GM23338 (cell line): Measurements from ENCODE around the gene HMGCL. TPM values are rescaled to one million over a fixed set of nuclear protein-coding genes. Genes with fewer than 3 reads are reported as not detected.
"Not testable (repeated sequence)": the region's sequence is repeated elsewhere in the genome, so short reads cannot be mapped to it uniquely, and the experiment has no call there.

ENCODE experiments used
- ATAC-seq: fragments of 200-7000 bp; cut with Tn5 transposase; 3 replicates; pipeline ENCODE4 v1.9.1; 2020
- DNase-seq: peaks from one replicate; pipeline ENCODE4 v3.0.0-alpha.2; 2015; ENCODE audit warnings: low spot score
- H2AFZ ChIP-seq: fragments of 200-600 bp; sonication (generic); 2 replicates; pipeline ENCODE4 v1.8.0; 2016; ENCODE audit warnings: antibody characterized with exemption, mild to moderate bottlenecking, moderate library complexity
- H3F3A ChIP-seq: fragments of 200-600 bp; sonication (generic); replicated peaks from 2 replicates; pipeline ENCODE4 v1.8.0; 2017; ENCODE audit warnings: antibody characterized with exemption, mixed run types, low read depth
- H3K27ac ChIP-seq: fragments of 200-600 bp; sonication (generic); 2 replicates; pipeline ENCODE4 v1.6.1; 2016; ENCODE audit warnings: low read depth
- H3K27me3 ChIP-seq: fragments of 200-600 bp; sonication (generic); 2 replicates; pipeline ENCODE4 v1.8.0; 2016; ENCODE audit warnings: mild to moderate bottlenecking, mixed run types, moderate library complexity; ENCODE audit not compliant: insufficient read depth
- H3K36me3 ChIP-seq: fragments of 200-600 bp; sonication (generic); 2 replicates; pipeline ENCODE4 v1.8.0; 2016; ENCODE audit warnings: mild to moderate bottlenecking; ENCODE audit not compliant: insufficient read depth
- H3K4me1 ChIP-seq: fragments of 200-600 bp; sonication (generic); 2 replicates; pipeline ENCODE4 v1.8.0; 2016; ENCODE audit warnings: mild to moderate bottlenecking, moderate library complexity; ENCODE audit not compliant: insufficient read depth
- H3K4me2 ChIP-seq: fragments of 200-600 bp; sonication (generic); 2 replicates; pipeline ENCODE4 v1.7.1; 2017; ENCODE audit warnings: mixed run types
- H3K4me3 ChIP-seq: fragments of 200-600 bp; sonication (generic); 2 replicates; pipeline ENCODE4 v1.6.1; 2016; ENCODE audit warnings: mixed run types
- H3K79me2 ChIP-seq: fragments of 200-600 bp; sonication (generic); replicated peaks from 2 replicates; pipeline ENCODE4 v1.8.0; 2017; ENCODE audit warnings: mild to moderate bottlenecking; ENCODE audit not compliant: insufficient read depth
- H3K9me2 ChIP-seq: fragments of 200-600 bp; sonication (generic); 2 replicates; pipeline ENCODE4 v1.8.0; 2017; ENCODE audit not compliant: insufficient read depth
- H4K20me1 ChIP-seq: fragments of 200-600 bp; sonication (generic); replicated peaks from 2 replicates; pipeline ENCODE4 v1.8.0; 2017; ENCODE audit warnings: mild to moderate bottlenecking; ENCODE audit not compliant: insufficient read depth
- H3K27ac Mint-ChIP-seq: 2 replicates; pipeline ENCODE4 v1.8.0; 2020; ENCODE audit warnings: inconsistent platforms, mild to moderate bottlenecking, moderate library complexity, mixed read lengths
- H3K27me3 Mint-ChIP-seq: 3 replicates; pipeline ENCODE4 v1.8.0; 2022; ENCODE audit warnings: low read depth, mild to moderate bottlenecking, moderate library complexity, mixed read lengths, inconsistent platforms; ENCODE audit not compliant: insufficient read depth, poor library complexity
- H3K36me3 Mint-ChIP-seq: 3 replicates; pipeline ENCODE4 v1.8.0; 2021; ENCODE audit warnings: low read depth, mild to moderate bottlenecking, inconsistent platforms, moderate library complexity, mixed read lengths
- H3K4me1 Mint-ChIP-seq: 3 replicates; pipeline ENCODE4 v1.8.0; 2020; ENCODE audit warnings: mild to moderate bottlenecking, inconsistent platforms, mixed read lengths
- H3K4me3 Mint-ChIP-seq: 3 replicates; pipeline ENCODE4 v1.8.0; 2021; ENCODE audit warnings: moderate library complexity, mild to moderate bottlenecking, inconsistent platforms, mixed read lengths
- H3K9me3 Mint-ChIP-seq: 3 replicates; pipeline ENCODE4 v1.8.0; 2020; ENCODE audit warnings: moderate library complexity, mild to moderate bottlenecking, inconsistent platforms, mixed read lengths
- CREB1 ChIP-seq: fragments of 250-450 bp; sonication (Bioruptor Pico); IDR thresholded peaks from 2 replicates; pipeline ENCODE4 v1.5.0; 2020; ENCODE audit warnings: low read depth, mild to moderate bottlenecking, moderate library complexity
- EZH2 ChIP-seq: fragments of 200-600 bp; sonication (generic); IDR thresholded peaks from one replicate; pipeline ENCODE4 v1.8.0; 2017; ENCODE audit warnings: antibody characterized with exemption, mild to moderate bottlenecking, low read depth; ENCODE audit not compliant: unreplicated experiment
- EZH2phosphoT487 ChIP-seq: fragments of 200-600 bp; sonication (generic); IDR thresholded peaks from one replicate; pipeline ENCODE4 v1.8.1; 2018; ENCODE audit warnings: antibody characterized with exemption; ENCODE audit not compliant: unreplicated experiment
- NANOG ChIP-seq: IDR thresholded peaks from 2 replicates; pipeline ENCODE4 v1.6.1; 2016; ENCODE audit warnings: antibody characterized with exemption, borderline replicate concordance
- POLR2AphosphoS5 ChIP-seq: IDR thresholded peaks from 2 replicates; pipeline ENCODE4 v1.6.1; 2016; ENCODE audit warnings: antibody characterized with exemption, low read depth
- STAT1 ChIP-seq: IDR thresholded peaks from one replicate; pipeline ENCODE4 v1.6.1; 2016; ENCODE audit warnings: antibody characterized with exemption; ENCODE audit not compliant: unreplicated experiment
- ZNF331 ChIP-seq: fragments of 250-450 bp; sonication (Bioruptor Pico); IDR thresholded peaks from 2 replicates; pipeline ENCODE4 v1.5.0; 2020; ENCODE audit warnings: low read depth, mild to moderate bottlenecking, moderate library complexity
- polyA plus RNA-seq: library from polyadenylated mRNA; unstranded; fragments of >200 nt; fragmentation: Nextera tagmentation; extraction: Ambion mirVana; gene quantifications from 2 replicates; pipeline ENCODE4 v1.2.1, GENCODE V29; 2016
- total RNA-seq: library from RNA; depleted of rRNA; stranded (reverse); fragments of >200 nt; shearing (Covaris generic); gene quantifications from 2 replicates; pipeline ENCODE4 v1.2.3, GENCODE V29; 2014
- TF ChIP-seq, protein P1 (sequence below): IDR thresholded peaks from 2 replicates; pipeline ENCODE4 v1.6.1; 2016; ENCODE audit warnings: antibody characterized with exemption

Gene HMGCL
- total and polyA plus RNA-seq, 2 experiments from 2014 or later, result 11.6 to 13.7 TPM

DNA sequence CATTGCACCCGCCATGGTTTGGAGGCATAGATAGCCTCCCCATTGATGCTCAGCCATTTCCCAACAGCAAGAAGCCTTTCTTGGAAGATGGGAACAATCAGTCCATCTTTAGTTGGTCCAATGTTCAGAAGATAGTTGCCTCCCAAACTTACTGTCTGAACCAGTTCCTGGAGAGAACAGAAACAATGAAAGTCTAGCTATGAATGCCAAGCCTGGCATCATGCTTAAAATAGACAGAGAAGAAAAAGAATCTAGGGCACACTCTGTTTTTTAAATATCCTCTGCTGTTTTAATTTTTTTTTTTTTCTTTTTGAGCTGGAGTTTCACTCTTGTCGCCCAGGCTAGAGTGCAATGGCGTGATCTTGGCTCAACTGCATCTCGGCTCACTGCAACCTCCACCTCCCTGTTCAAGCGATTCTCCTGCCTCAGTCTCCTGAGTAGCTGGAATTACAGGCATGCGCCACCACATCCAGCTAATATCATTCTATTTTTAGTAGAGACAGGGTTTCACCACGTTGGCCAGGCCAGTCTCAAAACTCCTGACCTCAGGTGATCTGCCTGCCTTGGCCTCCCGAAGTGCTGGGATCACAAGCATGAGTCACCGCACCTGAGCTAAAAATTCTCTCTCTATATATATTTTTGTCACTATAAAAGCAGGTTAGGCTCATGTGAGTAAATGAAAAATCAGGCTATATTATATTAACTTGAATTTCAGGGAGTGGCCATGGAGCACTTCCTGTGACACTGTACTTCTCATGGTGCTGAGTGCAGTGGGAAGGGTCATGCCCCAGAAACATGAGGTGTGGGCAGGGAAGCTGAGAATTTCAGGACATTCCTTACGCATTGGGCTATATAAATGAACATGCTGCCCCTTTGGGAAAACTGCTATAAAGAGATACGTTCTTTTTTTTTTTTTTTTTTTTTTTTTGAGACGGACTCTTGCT is 23.7 kb upstream of the HMGCL start:
- TF ChIP-seq STAT1 (no peak), POLR2AphosphoS5 (no peak), EZH2 (no peak), ZNF331 (CRISPR knock-in tag) (no peak), CREB1 (CRISPR knock-in tag) (no peak), EZH2phosphoT487 (no peak)
- TF ChIP-seq, protein P1, sequence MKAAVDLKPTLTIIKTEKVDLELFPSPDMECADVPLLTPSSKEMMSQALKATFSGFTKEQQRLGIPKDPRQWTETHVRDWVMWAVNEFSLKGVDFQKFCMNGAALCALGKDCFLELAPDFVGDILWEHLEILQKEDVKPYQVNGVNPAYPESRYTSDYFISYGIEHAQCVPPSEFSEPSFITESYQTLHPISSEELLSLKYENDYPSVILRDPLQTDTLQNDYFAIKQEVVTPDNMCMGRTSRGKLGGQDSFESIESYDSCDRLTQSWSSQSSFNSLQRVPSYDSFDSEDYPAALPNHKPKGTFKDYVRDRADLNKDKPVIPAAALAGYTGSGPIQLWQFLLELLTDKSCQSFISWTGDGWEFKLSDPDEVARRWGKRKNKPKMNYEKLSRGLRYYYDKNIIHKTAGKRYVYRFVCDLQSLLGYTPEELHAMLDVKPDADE, result no peak
- no peak overlapping the region for H3K4me3 Mint-ChIP-seq

DNA sequence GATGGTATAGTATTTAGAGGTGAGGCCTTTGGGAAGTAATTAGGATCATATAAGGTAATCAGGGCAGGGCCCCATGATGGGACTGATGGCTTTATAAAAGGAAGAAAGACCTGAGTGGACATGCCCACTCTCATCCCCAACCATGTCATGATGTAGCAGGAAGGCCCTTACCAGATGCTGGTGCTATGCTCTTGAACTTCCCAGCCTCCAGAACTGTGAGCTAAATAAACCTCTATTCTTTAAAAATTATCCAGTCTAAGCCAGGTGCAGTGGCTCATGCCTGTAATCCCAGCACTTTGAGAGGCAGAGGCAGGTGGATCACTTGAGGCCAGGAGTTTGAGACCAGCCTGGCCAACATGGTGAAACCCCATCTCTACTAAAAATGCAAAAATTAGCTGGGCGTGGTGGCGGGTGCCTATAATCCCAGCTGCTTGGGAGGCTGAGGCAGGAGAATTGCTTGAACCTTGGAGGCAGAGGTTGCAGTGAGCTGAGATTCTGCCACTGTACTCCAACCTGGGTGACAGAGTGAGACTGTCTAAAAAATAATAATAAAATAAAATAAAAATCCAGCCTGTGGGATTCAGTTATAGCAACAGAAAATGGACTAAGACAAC is 22.4 kb upstream of the HMGCL start:
- H4K20me1 ChIP-seq, H3K4me2 ChIP-seq, H3K27me3 Mint-ChIP-seq, H3K27me3 ChIP-seq, ATAC-seq, DNase-seq, H3K79me2 ChIP-seq, H3K4me1 ChIP-seq, H3F3A ChIP-seq, H3K4me1 Mint-ChIP-seq, H3K36me3 ChIP-seq, H2AFZ ChIP-seq, H3K27ac ChIP-seq, H3K9me2 ChIP-seq, H3K27ac Mint-ChIP-seq, H3K4me3 ChIP-seq, H3K4me3 Mint-ChIP-seq: not testable (repeated sequence)
- H3K36me3 Mint-ChIP-seq, result peaks cover 28% of the 10 kb centered on the region; the same call in 2 of the 3 replicates
- H3K9me3 Mint-ChIP-seq, result peaks cover 26% of the 10 kb centered on the region; the same call in 2 of the 3 replicates

More for the DNA sequence above, 23.7 kb upstream of the HMGCL start:
- no peak overlapping the region for H3K4me3 ChIP-seq
- DNase-seq, result no peak
- H3K27ac ChIP-seq, result no peak overlapping the region
- H3K27me3 ChIP-seq, result no peaks in the 10 kb centered on the region
- Mint-ChIP-seq H3K9me3 (peaks cover 28% of the 10 kb centered on the region), H3K36me3 (peaks cover 31% of the 10 kb centered on the region), H3K4me1 (no peaks in the 10 kb centered on the region), H3K27ac (no peak overlapping the region), H3K27me3 (no peaks in the 10 kb centered on the region)
- H3K4me1 ChIP-seq, result no peaks in the 10 kb centered on the region
- H3K4me2 ChIP-seq, result no peak overlapping the region
- no peaks in the 10 kb centered on the region for H3K9me2 ChIP-seq
- no peak for ATAC-seq
- H3K79me2 ChIP-seq, result no peaks in the 10 kb centered on the region
- H3K36me3 ChIP-seq, result no peaks in the 10 kb centered on the region; the same call in 1 of the 2 replicates
- H4K20me1 ChIP-seq, result no peaks in the 10 kb centered on the region
- no peak overlapping the region for H2AFZ ChIP-seq
- H3F3A ChIP-seq, result no peaks in the 10 kb centered on the region

DNA sequence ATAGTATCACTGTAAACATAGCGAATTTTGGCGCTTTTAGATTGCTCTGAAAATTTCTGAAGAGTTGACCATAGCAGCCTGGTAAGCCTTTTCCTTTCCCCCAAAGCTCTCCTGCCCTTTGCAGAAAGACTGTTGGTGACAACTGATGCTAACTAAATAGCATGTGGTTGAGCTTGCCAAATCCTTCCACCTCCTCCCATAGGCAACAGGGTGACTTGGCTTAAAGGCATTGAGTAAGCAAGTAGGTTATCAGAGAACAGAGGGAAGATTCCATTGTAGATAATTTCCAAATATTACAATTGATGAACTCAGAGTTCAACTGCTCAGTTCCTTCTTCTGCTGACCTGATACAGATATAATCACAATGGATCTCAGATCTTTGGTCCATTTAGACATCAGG is 19.9 kb upstream of the HMGCL start:
- DNase-seq (no peak), ATAC-seq (no peak)
- Histone ChIP-seq H3K4me3 (no peak overlapping the region), H3K27ac (no peak overlapping the region), H3K4me1 (no peaks in the 10 kb centered on the region), H4K20me1 (no peaks in the 10 kb centered on the region), H3K27me3 (no peaks in the 10 kb centered on the region), H2AFZ (no peak overlapping the region), H3K36me3 (no peaks in the 10 kb centered on the region; the same call in 1 of the 2 replicates), H3K79me2 (no peaks in the 10 kb centered on the region), H3F3A (no peaks in the 10 kb centered on the region), H3K9me2 (no peaks in the 10 kb centered on the region), H3K4me2 (no peak overlapping the region)
- Mint-ChIP-seq H3K27ac (no peak overlapping the region), H3K9me3 (peaks cover 12% of the 10 kb centered on the region; the same call in 2 of the 3 replicates), H3K36me3 (peaks cover 19% of the 10 kb centered on the region; the same call in 2 of the 3 replicates), H3K4me1 (no peaks in the 10 kb centered on the region), H3K4me3 (no peak overlapping the region), H3K27me3 (no peaks in the 10 kb centered on the region)
- TF ChIP-seq NANOG, result no peak
- no peak for TF ChIP-seq POLR2AphosphoS5
- no peak for TF ChIP-seq EZH2
- TF ChIP-seq, protein P1, result no peak
